ENCODE data around the gene TPO.

DNA sequence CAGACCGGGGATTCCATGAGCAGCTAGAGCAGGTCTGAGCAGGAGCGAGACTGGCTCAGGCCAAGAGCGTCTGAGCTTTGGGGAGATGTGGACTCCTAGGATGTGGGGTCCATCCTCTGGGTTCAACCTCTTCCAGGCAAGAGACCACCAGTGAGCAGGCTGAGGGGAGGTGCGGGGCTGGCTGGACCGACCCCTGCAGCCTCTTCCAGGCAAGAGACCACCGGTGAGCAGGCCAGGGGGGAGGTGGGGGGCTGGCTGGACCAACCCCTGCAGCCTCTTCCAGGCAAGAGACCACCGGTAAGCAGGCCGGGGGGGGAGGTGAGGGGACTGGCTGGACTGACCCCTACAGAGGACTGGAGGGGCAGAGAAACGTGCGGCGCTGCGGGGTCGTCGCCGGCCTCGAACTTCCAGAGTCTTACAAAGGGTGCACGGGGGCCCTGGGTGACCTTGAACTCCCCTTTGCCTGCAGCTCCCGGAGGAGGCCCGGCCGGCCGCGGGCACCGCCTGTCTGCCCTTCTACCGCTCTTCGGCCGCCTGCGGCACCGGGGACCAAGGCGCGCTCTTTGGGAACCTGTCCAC, 63.4 kb downstream of the TPO start:
- TF ChIP-seq, protein P1, sequence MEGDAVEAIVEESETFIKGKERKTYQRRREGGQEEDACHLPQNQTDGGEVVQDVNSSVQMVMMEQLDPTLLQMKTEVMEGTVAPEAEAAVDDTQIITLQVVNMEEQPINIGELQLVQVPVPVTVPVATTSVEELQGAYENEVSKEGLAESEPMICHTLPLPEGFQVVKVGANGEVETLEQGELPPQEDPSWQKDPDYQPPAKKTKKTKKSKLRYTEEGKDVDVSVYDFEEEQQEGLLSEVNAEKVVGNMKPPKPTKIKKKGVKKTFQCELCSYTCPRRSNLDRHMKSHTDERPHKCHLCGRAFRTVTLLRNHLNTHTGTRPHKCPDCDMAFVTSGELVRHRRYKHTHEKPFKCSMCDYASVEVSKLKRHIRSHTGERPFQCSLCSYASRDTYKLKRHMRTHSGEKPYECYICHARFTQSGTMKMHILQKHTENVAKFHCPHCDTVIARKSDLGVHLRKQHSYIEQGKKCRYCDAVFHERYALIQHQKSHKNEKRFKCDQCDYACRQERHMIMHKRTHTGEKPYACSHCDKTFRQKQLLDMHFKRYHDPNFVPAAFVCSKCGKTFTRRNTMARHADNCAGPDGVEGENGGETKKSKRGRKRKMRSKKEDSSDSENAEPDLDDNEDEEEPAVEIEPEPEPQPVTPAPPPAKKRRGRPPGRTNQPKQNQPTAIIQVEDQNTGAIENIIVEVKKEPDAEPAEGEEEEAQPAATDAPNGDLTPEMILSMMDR (IDR thresholded peaks at IDR 0.05) = no peak
- TF ChIP-seq, protein P2, sequence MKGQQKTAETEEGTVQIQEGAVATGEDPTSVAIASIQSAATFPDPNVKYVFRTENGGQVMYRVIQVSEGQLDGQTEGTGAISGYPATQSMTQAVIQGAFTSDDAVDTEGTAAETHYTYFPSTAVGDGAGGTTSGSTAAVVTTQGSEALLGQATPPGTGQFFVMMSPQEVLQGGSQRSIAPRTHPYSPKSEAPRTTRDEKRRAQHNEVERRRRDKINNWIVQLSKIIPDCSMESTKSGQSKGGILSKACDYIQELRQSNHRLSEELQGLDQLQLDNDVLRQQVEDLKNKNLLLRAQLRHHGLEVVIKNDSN (CRISPR knock-in tag; IDR thresholded peaks at IDR 0.05) = no peak
- TF ChIP-seq ESRRA (CRISPR knock-in tag; IDR thresholded peaks at IDR 0.05; ENCODE audit: borderline replicate concordance) (no peak), FOXP1 (CRISPR knock-in tag; IDR thresholded peaks at IDR 0.05; ENCODE audit: borderline replicate concordance) (no peak), CBFB (CRISPR knock-in tag; IDR thresholded peaks at IDR 0.05; ENCODE audit: low read depth) (no peak), ZNF219 (CRISPR knock-in tag; IDR thresholded peaks at IDR 0.05; ENCODE audit: borderline replicate concordance) (no peak), ATF1 (CRISPR knock-in tag; IDR thresholded peaks at IDR 0.05) (no peak), TEAD4 (CRISPR knock-in tag; IDR thresholded peaks at IDR 0.05) (no peak), FOXK1 (CRISPR knock-in tag; IDR thresholded peaks at IDR 0.05) (no peak)
- TF ChIP-seq, protein P3, sequence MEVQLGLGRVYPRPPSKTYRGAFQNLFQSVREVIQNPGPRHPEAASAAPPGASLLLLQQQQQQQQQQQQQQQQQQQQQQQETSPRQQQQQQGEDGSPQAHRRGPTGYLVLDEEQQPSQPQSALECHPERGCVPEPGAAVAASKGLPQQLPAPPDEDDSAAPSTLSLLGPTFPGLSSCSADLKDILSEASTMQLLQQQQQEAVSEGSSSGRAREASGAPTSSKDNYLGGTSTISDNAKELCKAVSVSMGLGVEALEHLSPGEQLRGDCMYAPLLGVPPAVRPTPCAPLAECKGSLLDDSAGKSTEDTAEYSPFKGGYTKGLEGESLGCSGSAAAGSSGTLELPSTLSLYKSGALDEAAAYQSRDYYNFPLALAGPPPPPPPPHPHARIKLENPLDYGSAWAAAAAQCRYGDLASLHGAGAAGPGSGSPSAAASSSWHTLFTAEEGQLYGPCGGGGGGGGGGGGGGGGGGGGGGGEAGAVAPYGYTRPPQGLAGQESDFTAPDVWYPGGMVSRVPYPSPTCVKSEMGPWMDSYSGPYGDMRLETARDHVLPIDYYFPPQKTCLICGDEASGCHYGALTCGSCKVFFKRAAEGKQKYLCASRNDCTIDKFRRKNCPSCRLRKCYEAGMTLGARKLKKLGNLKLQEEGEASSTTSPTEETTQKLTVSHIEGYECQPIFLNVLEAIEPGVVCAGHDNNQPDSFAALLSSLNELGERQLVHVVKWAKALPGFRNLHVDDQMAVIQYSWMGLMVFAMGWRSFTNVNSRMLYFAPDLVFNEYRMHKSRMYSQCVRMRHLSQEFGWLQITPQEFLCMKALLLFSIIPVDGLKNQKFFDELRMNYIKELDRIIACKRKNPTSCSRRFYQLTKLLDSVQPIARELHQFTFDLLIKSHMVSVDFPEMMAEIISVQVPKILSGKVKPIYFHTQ (CRISPR knock-in tag; IDR thresholded peaks at IDR 0.05) = no peak
- TF ChIP-seq, protein P4, sequence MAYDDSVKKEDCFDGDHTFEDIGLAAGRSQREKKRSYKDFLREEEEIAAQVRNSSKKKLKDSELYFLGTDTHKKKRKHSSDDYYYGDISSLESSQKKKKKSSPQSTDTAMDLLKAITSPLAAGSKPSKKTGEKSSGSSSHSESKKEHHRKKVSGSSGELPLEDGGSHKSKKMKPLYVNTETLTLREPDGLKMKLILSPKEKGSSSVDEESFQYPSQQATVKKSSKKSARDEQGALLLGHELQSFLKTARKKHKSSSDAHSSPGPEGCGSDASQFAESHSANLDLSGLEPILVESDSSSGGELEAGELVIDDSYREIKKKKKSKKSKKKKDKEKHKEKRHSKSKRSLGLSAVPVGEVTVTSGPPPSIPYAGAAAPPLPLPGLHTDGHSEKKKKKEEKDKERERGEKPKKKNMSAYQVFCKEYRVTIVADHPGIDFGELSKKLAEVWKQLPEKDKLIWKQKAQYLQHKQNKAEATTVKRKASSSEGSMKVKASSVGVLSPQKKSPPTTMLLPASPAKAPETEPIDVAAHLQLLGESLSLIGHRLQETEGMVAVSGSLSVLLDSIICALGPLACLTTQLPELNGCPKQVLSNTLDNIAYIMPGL (CRISPR knock-in tag; IDR thresholded peaks at IDR 0.05) = no peak
- TF ChIP-seq, protein P5, sequence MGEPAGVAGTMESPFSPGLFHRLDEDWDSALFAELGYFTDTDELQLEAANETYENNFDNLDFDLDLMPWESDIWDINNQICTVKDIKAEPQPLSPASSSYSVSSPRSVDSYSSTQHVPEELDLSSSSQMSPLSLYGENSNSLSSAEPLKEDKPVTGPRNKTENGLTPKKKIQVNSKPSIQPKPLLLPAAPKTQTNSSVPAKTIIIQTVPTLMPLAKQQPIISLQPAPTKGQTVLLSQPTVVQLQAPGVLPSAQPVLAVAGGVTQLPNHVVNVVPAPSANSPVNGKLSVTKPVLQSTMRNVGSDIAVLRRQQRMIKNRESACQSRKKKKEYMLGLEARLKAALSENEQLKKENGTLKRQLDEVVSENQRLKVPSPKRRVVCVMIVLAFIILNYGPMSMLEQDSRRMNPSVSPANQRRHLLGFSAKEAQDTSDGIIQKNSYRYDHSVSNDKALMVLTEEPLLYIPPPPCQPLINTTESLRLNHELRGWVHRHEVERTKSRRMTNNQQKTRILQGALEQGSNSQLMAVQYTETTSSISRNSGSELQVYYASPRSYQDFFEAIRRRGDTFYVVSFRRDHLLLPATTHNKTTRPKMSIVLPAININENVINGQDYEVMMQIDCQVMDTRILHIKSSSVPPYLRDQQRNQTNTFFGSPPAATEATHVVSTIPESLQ (CRISPR knock-in tag; IDR thresholded peaks at IDR 0.05) = no peak
- TF ChIP-seq, protein P6, sequence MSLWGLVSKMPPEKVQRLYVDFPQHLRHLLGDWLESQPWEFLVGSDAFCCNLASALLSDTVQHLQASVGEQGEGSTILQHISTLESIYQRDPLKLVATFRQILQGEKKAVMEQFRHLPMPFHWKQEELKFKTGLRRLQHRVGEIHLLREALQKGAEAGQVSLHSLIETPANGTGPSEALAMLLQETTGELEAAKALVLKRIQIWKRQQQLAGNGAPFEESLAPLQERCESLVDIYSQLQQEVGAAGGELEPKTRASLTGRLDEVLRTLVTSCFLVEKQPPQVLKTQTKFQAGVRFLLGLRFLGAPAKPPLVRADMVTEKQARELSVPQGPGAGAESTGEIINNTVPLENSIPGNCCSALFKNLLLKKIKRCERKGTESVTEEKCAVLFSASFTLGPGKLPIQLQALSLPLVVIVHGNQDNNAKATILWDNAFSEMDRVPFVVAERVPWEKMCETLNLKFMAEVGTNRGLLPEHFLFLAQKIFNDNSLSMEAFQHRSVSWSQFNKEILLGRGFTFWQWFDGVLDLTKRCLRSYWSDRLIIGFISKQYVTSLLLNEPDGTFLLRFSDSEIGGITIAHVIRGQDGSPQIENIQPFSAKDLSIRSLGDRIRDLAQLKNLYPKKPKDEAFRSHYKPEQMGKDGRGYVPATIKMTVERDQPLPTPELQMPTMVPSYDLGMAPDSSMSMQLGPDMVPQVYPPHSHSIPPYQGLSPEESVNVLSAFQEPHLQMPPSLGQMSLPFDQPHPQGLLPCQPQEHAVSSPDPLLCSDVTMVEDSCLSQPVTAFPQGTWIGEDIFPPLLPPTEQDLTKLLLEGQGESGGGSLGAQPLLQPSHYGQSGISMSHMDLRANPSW (CRISPR knock-in tag; conservative IDR thresholded peaks at IDR 0.05; ENCODE audit: low read depth) = no peak
